PC-9 (cell line): ENCODE results near the gene SLC12A9. TPM values are rescaled to one million over a fixed set of nuclear protein-coding genes. Genes with fewer than 3 reads are reported as not detected.
A peak's percentile ranks its signal among the peaks of the same experiment; 100 is the strongest.

Experiments used
- BruUV-seq: library from RNA; stranded (reverse); fragments of 400-500 nt; replicated peaks from 2 replicates; lab custom pipeline; 2021; lab: Mats Ljungman, UMichigan
- CTCF ChIA-PET: fragments of 300-600 bp; sonication (Branson Sonifier 250); formaldehyde crosslinking; loops from one replicate; lab custom pipeline; 2022; ENCODE audit warnings: antibody characterized with exemption; lab: Charles Lee
- POLR2A ChIA-PET: fragments of 300-600 bp; sonication (Branson Sonifier 250); formaldehyde crosslinking; loops from one replicate; lab custom pipeline; 2022; ENCODE audit warnings: antibody characterized with exemption; ENCODE audit not compliant: unreplicated experiment; lab: Charles Lee
- DNase-seq, 2 experiments: peaks; one replicate each; pipeline versions ENCODE4 v3.0.0 to v3.0.0-alpha.2; 2015 to 2022; ENCODE audit warnings: mixed read lengths in 1 of 2
- H2AFZ ChIP-seq: fragments of 200-600 bp; sonication (generic); 2 replicates; pipeline ENCODE4 v1.8.1; 2017; ENCODE audit warnings: antibody characterized with exemption
- H3F3A ChIP-seq: fragments of 200-600 bp; sonication (generic); 2 replicates; pipeline ENCODE4 v1.8.1; 2017; ENCODE audit warnings: antibody characterized with exemption, mild to moderate bottlenecking, low read depth; ENCODE audit not compliant: insufficient read depth
- H3K27ac ChIP-seq: fragments of 200-600 bp; sonication (generic); 2 replicates; pipeline ENCODE4 v1.6.1; 2016; ENCODE audit warnings: mixed run types
- H3K27me3 ChIP-seq: fragments of 200-600 bp; sonication (generic); 2 replicates; pipeline ENCODE4 v1.6.1; 2016; ENCODE audit warnings: low read depth, mixed run types; ENCODE audit not compliant: insufficient read depth
- H3K36me3 ChIP-seq: fragments of 200-600 bp; sonication (generic); 2 replicates; pipeline ENCODE4 v1.6.1; 2016; ENCODE audit warnings: low read depth, mixed run types
- H3K4me1 ChIP-seq: fragments of 200-600 bp; sonication (generic); replicated peaks from 2 replicates; pipeline ENCODE4 v1.6.1; 2016; ENCODE audit warnings: mixed run types; ENCODE audit not compliant: insufficient read depth
- H3K4me2 ChIP-seq: fragments of 200-600 bp; sonication (generic); 2 replicates; pipeline ENCODE4 v1.6.1; 2017; ENCODE audit warnings: mixed run types
- H3K4me3 ChIP-seq: fragments of 200-600 bp; sonication (generic); 2 replicates; pipeline ENCODE4 v1.6.1; 2016; ENCODE audit warnings: mixed run types
- H3K79me2 ChIP-seq: fragments of 200-600 bp; sonication (generic); 2 replicates; pipeline ENCODE4 v1.6.1; 2017; ENCODE audit warnings: low read depth, mixed run types
- H3K9me2 ChIP-seq: fragments of 200-600 bp; sonication (generic); 2 replicates; pipeline ENCODE4 v1.8.1; 2017; ENCODE audit warnings: mild to moderate bottlenecking; ENCODE audit not compliant: insufficient read depth
- H3K9me3 ChIP-seq: fragments of 200-600 bp; sonication (generic); 2 replicates; pipeline ENCODE4 v1.8.1; 2016; ENCODE audit warnings: low read depth; ENCODE audit not compliant: insufficient read depth
- H4K20me1 ChIP-seq: fragments of 200-600 bp; sonication (generic); 2 replicates; pipeline ENCODE4 v1.8.1; 2017; ENCODE audit not compliant: insufficient read depth
- EZH2 ChIP-seq: fragments of 200-600 bp; sonication (generic); IDR thresholded peaks from 2 replicates; pipeline ENCODE4 v1.8.0; 2017; ENCODE audit warnings: antibody characterized with exemption, low read depth
- intact Hi-C: fragments of 100-400 bp; cut with micrococcal nuclease; formaldehyde crosslinking; loops from one replicate; pipeline ENCODE4 v1.10.0; 2022; ENCODE audit not compliant: unreplicated experiment
- total RNA-seq: library from RNA; stranded (reverse); gene quantifications from 2 replicates; pipeline ENCODE4 v1.2.3, GENCODE V29; 2021
- TF ChIP-seq, protein P1 (sequence below): fragments of 200-600 bp; sonication (generic); conservative IDR thresholded peaks from 2 replicates; pipeline ENCODE4 v1.6.1; 2017; ENCODE audit warnings: mixed run types, antibody characterized with exemption, mild to moderate bottlenecking, moderate library complexity

SLC12A9 gene
- total RNA-seq, 1 experiment from 2014 or later, result 36.7 TPM

DNA sequence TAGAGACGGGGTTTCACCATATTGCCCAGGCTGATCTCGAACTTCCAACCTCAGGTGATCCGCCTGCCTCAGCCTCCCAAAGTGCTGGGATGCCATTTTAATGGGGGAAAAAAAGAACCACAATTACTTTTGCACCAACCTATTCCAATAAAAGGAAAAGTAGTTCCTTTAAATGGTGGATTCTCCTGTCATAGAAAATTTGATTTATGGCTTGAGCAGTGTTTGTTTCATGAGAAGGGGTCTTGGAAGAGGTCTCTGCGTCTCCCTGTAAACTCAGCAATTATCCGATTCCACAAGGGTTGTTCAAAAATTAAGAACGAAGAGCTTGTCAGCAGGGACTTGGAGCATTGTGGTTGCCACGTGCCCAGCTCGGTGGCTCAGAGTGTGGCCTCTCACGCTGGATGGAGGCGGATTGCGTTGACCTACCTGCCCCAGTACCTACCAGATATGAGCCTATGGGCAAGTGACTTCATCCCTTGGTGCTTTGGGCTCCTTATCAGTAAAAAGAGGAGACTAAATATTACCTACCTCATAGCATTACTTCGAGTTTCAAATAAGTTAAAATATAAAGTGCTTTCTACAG, 11.8 kb downstream of the SLC12A9 start:
- H3K36me3 ChIP-seq, result no peaks in the 10 kb centered on the region

GRCh38 chr7:100865372-100865911, 12.9 kb downstream of the SLC12A9 start:
- Histone ChIP-seq H3K4me3 (no peak overlapping the region), H3K9me2 (no peaks in the 10 kb centered on the region), H3K27me3 (no peaks in the 10 kb centered on the region), H3K36me3 (no peaks in the 10 kb centered on the region), H3K4me2 (peak overlapping the region; percentile 95; the same call in 1 of the 2 replicates), H2AFZ (no peak overlapping the region), H3K27ac (peak overlapping the region; percentile 68; the same call in 1 of the 2 replicates), H3K4me1 (peaks cover 18% of the 10 kb centered on the region), H3K9me3 (no peaks in the 10 kb centered on the region), H3K79me2 (peaks cover 23% of the 10 kb centered on the region), H3F3A (peaks cover 23% of the 10 kb centered on the region), H4K20me1 (no peaks in the 10 kb centered on the region)
- BruUV-seq, result no TSS peak
- TF ChIP-seq, protein P1, sequence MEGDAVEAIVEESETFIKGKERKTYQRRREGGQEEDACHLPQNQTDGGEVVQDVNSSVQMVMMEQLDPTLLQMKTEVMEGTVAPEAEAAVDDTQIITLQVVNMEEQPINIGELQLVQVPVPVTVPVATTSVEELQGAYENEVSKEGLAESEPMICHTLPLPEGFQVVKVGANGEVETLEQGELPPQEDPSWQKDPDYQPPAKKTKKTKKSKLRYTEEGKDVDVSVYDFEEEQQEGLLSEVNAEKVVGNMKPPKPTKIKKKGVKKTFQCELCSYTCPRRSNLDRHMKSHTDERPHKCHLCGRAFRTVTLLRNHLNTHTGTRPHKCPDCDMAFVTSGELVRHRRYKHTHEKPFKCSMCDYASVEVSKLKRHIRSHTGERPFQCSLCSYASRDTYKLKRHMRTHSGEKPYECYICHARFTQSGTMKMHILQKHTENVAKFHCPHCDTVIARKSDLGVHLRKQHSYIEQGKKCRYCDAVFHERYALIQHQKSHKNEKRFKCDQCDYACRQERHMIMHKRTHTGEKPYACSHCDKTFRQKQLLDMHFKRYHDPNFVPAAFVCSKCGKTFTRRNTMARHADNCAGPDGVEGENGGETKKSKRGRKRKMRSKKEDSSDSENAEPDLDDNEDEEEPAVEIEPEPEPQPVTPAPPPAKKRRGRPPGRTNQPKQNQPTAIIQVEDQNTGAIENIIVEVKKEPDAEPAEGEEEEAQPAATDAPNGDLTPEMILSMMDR, result no peak; the same call in 1 of the 2 replicates
- TF ChIP-seq EZH2, result no peak
- peak; percentile 61 to 76 for DNase-seq
- ChIA-PET POLR2A (interaction anchor here (0.5 to 0.6 kb wide), 2 partner anchors 24 to 436 kb away, joined by 4 to 5 read pairs; partner anchors contain the start of gene UFSP1), CTCF (no interaction called here)
- intact Hi-C loops, result loop anchor here (1.0 to 5.0 kb wide), 3 partner anchors 13 to 158 kb away; partner anchors contain the start of genes EPHB4, POP7 and SLC12A9

More for the DNA sequence above, 11.8 kb downstream of the SLC12A9 start:
- Histone ChIP-seq H3K4me1 (peaks cover 18% of the 10 kb centered on the region), H3K9me2 (no peaks in the 10 kb centered on the region), H3K27ac (no peak overlapping the region), H3K4me3 (no peak overlapping the region), H3K9me3 (no peaks in the 10 kb centered on the region), H4K20me1 (no peaks in the 10 kb centered on the region), H3K79me2 (peaks cover 23% of the 10 kb centered on the region), H3K4me2 (no peak overlapping the region), H2AFZ (no peak overlapping the region), H3K27me3 (no peaks in the 10 kb centered on the region), H3F3A (peaks cover 23% of the 10 kb centered on the region)
- ChIA-PET POLR2A (interaction anchor here (0.6 kb wide), 1 partner anchor 37 kb away, joined by 3 read pairs; the partner anchor contains the start of gene EPHB4), CTCF (interaction anchor here (0.6 kb wide), 2 partner anchors 96 to 119 kb away, joined by 4 to 11 read pairs; no protein-coding TSS in a partner anchor)
- no TSS peak for BruUV-seq
- intact Hi-C loops, result no loop called here
- DNase-seq, result no peak
- no peak for TF ChIP-seq EZH2
- TF ChIP-seq, protein P1, result no peak

DNA sequence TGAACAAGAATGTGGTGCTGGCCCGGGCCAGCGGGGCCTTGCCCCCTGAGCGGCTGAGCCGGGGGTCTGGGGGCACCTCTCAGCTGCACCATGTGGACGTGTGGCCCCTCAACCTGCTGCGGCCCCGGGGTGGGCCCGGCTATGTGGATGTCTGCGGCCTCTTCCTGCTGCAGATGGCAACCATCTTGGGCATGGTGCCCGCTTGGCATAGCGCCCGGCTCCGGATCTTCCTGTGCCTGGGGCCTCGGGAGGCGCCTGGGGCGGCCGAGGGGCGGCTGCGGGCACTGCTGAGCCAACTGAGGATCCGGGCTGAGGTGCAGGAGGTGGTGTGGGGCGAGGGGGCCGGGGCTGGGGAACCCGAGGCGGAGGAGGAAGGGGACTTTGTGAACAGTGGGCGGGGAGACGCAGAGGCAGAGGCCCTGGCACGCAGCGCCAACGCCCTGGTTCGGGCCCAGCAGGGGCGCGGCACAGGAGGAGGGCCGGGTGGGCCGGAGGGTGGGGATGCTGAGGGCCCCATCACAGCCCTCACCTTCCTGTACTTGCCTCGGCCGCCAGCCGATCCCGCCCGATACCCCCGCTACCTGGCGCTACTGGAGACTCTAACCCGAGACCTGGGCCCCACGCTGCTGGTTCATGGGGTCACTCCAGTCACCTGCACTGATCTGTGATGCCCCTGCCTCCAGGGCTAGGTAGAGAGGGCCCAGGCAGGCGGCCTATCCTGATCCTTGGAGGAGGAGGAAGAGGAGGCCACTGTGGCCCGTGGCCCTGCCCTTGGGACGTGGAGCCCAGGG, 13.6 kb downstream of the SLC12A9 start:
- peak in 1 of 2 experiments; percentile 89 for DNase-seq
- Histone ChIP-seq H3K4me2 (peak overlapping the region; percentile 95), H3K9me3 (no peaks in the 10 kb centered on the region), H3K27me3 (no peaks in the 10 kb centered on the region), H3K4me3 (peak overlapping the region; percentile 99; the same call in 1 of the 2 replicates), H3K9me2 (no peaks in the 10 kb centered on the region), H3K79me2 (peaks cover 23% of the 10 kb centered on the region), H2AFZ (no peak overlapping the region), H3K4me1 (peaks cover 18% of the 10 kb centered on the region), H4K20me1 (no peaks in the 10 kb centered on the region), H3K36me3 (no peaks in the 10 kb centered on the region), H3F3A (peaks cover 23% of the 10 kb centered on the region), H3K27ac (peak overlapping the region; percentile 68)
- no TSS peak for BruUV-seq
- intact Hi-C loops, result loop anchor here (1.0 to 5.0 kb wide), 4 partner anchors 14 to 437 kb away; partner anchors contain the start of genes EPHB4, MEPCE, POP7 and SLC12A9
- TF ChIP-seq EZH2, result no peak
- TF ChIP-seq, protein P1, result no peak
- ChIA-PET CTCF (no interaction called here), POLR2A (interaction anchor here (0.5 to 0.6 kb wide), 3 partner anchors 24 to 437 kb away, joined by 3 to 5 read pairs (median 4); partner anchors contain the start of gene UFSP1)
